ENCODE data around the gene KAZN. TPM values are rescaled to one million over a fixed set of nuclear protein-coding genes. Genes with fewer than 3 reads are reported as not detected.

The KAZN gene
- total and polyA plus RNA-seq, 4 donors: 7.6 to 18.8 (median 11.2) TPM

DNA sequence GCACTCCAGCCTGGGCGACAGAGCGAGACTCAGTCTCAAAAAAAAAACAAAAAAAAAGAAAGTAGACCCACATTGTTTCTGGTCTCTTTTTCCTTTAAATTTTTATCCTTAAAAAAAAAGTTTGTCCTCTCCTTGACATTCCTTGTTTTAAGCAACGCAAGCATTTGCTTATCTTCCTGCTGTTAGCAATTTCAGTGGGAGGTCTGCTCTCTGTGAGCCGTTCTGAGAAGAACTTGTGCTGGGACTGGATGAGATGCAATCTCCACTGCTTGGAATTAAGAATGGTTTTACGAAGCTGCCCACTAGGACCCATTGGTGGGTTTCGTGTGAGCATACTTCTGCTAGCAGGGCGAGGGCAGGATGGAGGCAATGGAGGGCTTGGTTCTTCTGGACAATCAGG is 329.9 kb downstream of the KAZN start:
- TF ChIP-seq, protein P1, sequence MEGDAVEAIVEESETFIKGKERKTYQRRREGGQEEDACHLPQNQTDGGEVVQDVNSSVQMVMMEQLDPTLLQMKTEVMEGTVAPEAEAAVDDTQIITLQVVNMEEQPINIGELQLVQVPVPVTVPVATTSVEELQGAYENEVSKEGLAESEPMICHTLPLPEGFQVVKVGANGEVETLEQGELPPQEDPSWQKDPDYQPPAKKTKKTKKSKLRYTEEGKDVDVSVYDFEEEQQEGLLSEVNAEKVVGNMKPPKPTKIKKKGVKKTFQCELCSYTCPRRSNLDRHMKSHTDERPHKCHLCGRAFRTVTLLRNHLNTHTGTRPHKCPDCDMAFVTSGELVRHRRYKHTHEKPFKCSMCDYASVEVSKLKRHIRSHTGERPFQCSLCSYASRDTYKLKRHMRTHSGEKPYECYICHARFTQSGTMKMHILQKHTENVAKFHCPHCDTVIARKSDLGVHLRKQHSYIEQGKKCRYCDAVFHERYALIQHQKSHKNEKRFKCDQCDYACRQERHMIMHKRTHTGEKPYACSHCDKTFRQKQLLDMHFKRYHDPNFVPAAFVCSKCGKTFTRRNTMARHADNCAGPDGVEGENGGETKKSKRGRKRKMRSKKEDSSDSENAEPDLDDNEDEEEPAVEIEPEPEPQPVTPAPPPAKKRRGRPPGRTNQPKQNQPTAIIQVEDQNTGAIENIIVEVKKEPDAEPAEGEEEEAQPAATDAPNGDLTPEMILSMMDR (IDR thresholded peaks at IDR 0.05; ENCODE audit: control extremely low read depth, extremely low read depth): no peak
- ATAC-seq (ENCODE audit: insufficient read depth, low FRiP score) (no peak), DNase-seq (peak; percentile 61 to 89 (median 88))
- no peak overlapping the region for H3K4me3 ChIP-seq
- H3K27me3 ChIP-seq (ENCODE audit: control insufficient read depth in 3 of 3, insufficient read depth in 3 of 3, low read length in 2 of 3): no peaks in the 10 kb centered on the region
- peaks cover 0 to 49% (median 17%) of the 10 kb centered on the region in 5 donors for H3K4me1 ChIP-seq (ENCODE audit: control insufficient read depth in 5 of 5, insufficient read depth in 5 of 5, low read length in 5 of 5)
- peaks cover 0 to 2% (median 0%) of the 10 kb centered on the region in 4 donors for H3K36me3 ChIP-seq (ENCODE audit: control insufficient read depth in 4 of 4, insufficient read depth in 4 of 4, low read length in 4 of 4)
- 80 to 84% methylated on average over 7 of the region's 7 CpGs for WGBS, 2 donors
- H3K9ac ChIP-seq (ENCODE audit: insufficient read depth in 1 of 2, low read length in 2 of 2): no peak overlapping the region
- no peaks in the 10 kb centered on the region for H3K9me3 ChIP-seq (ENCODE audit: control insufficient read depth in 4 of 4, insufficient read depth in 3 of 4, low read length in 3 of 4)
- H3K27ac ChIP-seq (ENCODE audit: low read depth in 1 of 2, low read length in 1 of 2): no peak overlapping the region

DNA sequence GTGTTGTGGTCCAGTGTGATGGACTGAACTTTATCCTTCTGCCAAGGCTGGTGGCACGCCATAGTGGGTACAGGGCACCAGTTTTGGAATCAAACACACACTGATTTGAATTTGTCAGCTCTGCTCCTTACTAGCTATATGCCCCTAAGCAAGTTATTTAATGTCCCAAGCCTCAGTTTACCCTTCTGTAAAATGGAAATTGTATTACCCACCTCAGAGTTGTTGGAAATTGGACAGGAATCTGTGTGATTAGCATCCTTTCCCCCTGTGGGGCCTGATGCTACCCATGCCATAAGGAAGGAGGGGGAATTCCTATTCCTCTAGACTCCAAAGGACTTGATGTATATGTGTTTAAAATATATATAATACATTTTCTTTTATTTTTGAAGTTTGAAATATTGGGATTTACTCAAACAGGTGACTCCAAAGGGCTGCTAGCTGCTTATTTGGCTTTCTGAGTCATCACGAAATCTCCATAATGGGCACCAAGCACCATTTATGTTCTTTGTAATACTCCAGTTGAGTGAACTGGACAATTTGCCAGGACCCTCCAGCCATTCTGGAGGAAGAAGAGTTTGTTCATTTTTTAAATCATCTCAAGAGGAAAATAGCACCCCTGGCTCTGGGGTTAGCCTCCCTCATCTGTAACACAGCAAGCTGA is 330.5 kb downstream of the KAZN start:
- Histone ChIP-seq H3K27me3 (ENCODE audit: control insufficient read depth in 3 of 3, insufficient read depth in 3 of 3, low read length in 2 of 3) (no peaks in the 10 kb centered on the region), H3K4me3 (no peak overlapping the region), H3K4me1 (ENCODE audit: control insufficient read depth in 5 of 5, insufficient read depth in 5 of 5, low read length in 5 of 5) (peaks cover 0 to 49% (median 17%) of the 10 kb centered on the region in 5 donors), H3K27ac (ENCODE audit: low read depth in 1 of 2, low read length in 1 of 2) (no peak overlapping the region), H3K9ac (ENCODE audit: insufficient read depth in 1 of 2, low read length in 2 of 2) (peak overlapping the region in 1 of 2 donors; percentile 70), H3K9me3 (ENCODE audit: control insufficient read depth in 4 of 4, insufficient read depth in 3 of 4, low read length in 3 of 4) (no peaks in the 10 kb centered on the region), H3K36me3 (ENCODE audit: control insufficient read depth in 4 of 4, insufficient read depth in 4 of 4, low read length in 4 of 4) (peaks cover 0 to 2% (median 0%) of the 10 kb centered on the region in 4 donors)
- TF ChIP-seq, protein P1 (IDR thresholded peaks at IDR 0.05; ENCODE audit: control extremely low read depth, extremely low read depth): no peak
- 81 to 97% methylated on average over 2 of the region's 2 CpGs for WGBS, 2 donors
- DNase-seq (no peak), ATAC-seq (ENCODE audit: insufficient read depth, low FRiP score) (no peak)

DNA sequence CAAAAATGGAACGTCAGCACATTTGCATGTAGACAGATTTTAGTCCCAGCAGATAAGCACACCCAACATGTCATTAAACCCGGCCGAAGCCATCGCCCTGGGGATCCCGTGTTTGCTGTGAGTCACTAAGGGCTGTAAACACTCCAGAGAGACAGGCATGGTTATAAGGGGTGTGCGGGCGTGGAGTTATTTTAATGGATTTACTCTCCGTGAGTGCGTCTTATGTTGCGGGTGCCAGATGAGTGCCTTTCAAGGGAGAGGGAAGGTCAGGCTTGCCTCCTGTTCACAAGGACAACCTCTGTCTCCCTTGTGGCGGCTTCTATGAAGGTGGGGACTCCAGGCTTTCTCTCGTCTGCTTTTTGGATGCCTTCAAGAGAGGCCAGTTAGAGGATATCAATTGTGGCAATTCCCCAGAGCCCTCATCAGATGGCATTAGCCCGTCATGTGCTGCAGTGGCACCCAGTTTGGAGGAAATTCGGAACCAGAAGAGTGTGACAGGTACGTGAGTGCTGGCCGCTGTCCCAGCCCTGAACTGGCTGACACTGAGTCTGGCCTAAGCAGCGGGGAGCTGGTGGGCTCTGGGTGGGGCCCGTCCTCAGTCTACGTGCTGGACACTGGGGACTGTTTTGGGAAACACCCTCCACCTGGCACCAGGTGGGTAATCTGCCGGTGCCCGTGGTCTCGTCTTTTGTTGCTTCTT is 331.2 kb downstream of the KAZN start:
- 69 to 88% methylated on average over 22 of the region's 22 CpGs for WGBS, 2 donors
- H3K9ac ChIP-seq (ENCODE audit: insufficient read depth in 1 of 2, low read length in 2 of 2): peak overlapping the region in 1 of 2 donors; percentile 70

More for the DNA sequence above, 331.2 kb downstream of the KAZN start:
- Histone ChIP-seq H3K36me3 (ENCODE audit: control insufficient read depth in 4 of 4, insufficient read depth in 4 of 4, low read length in 4 of 4) (peaks cover 0 to 2% (median 0%) of the 10 kb centered on the region in 4 donors), H3K4me3 (no peak overlapping the region), H3K4me1 (ENCODE audit: control insufficient read depth in 5 of 5, insufficient read depth in 5 of 5, low read length in 5 of 5) (peaks cover 0 to 49% (median 17%) of the 10 kb centered on the region in 5 donors), H3K27ac (ENCODE audit: low read depth in 1 of 2, low read length in 1 of 2) (peak overlapping the region in 1 of 2 donors; percentile 15), H3K9me3 (ENCODE audit: control insufficient read depth in 4 of 4, insufficient read depth in 3 of 4, low read length in 3 of 4) (no peaks in the 10 kb centered on the region), H3K27me3 (ENCODE audit: control insufficient read depth in 3 of 3, insufficient read depth in 3 of 3, low read length in 2 of 3) (no peaks in the 10 kb centered on the region)
- DNase-seq: peak; percentile 80 to 87 (median 87)
- TF ChIP-seq, protein P1 (IDR thresholded peaks at IDR 0.05; ENCODE audit: control extremely low read depth, extremely low read depth): no peak
- peak; percentile 30 for ATAC-seq (ENCODE audit: insufficient read depth, low FRiP score)

Data from lung (tissue), 12 donors.